ENCODE results near the gene GNPTAB.

The GNPTAB gene

GRCh38 chr12:101706403-101706802, 124.4 kb downstream of the GNPTAB start:
- no peaks in the 10 kb centered on the region for H3K36me3 ChIP-seq
- H3K9me3 ChIP-seq, result no peaks in the 10 kb centered on the region
- no peaks in the 10 kb centered on the region for H3K27me3 ChIP-seq
- no peak overlapping the region for H3K4me3 ChIP-seq (ENCODE audit: low read depth, low read length)
- DNase-seq, result no peak
- TF ChIP-seq CTCF (IDR thresholded peaks at IDR 0.05; ENCODE audit: low read depth, low read length), result no peak
- no peaks in the 10 kb centered on the region; the same call in 1 of the 2 replicates for H3K4me1 ChIP-seq

- DNase-seq, result no peak
- H3K27me3 ChIP-seq, result no peaks in the 10 kb centered on the region
- H3K4me1 ChIP-seq, result peaks cover 3% of the 10 kb centered on the region; the same call in 1 of the 2 replicates
- H3K36me3 ChIP-seq, result no peaks in the 10 kb centered on the region
- H3K4me3 ChIP-seq (ENCODE audit: low read depth, low read length), result no peak overlapping the region
- H3K9me3 ChIP-seq, result no peaks in the 10 kb centered on the region
- TF ChIP-seq CTCF (IDR thresholded peaks at IDR 0.05; ENCODE audit: low read depth, low read length), result no peak
Observed at GRCh38 chr12:101703487-101703886, 127.3 kb downstream of the GNPTAB start.

- DNase-seq, result no peak
Observed at GRCh38 chr12:101700299-101700820, 130.4 kb downstream of the GNPTAB start.

GRCh38 chr12:101698800-101699347, 131.9 kb downstream of the GNPTAB start:
- Histone ChIP-seq H3K36me3 (peaks cover 5% of the 10 kb centered on the region; the same call in 1 of the 2 replicates), H3K4me3 (ENCODE audit: low read depth, low read length) (peak overlapping the region; percentile 83), H3K9me3 (no peaks in the 10 kb centered on the region), H3K27me3 (no peaks in the 10 kb centered on the region), H3K4me1 (peaks cover 3% of the 10 kb centered on the region; the same call in 1 of the 2 replicates)
- TF ChIP-seq CTCF (IDR thresholded peaks at IDR 0.05; ENCODE audit: low read depth, low read length), result peak; percentile 44
- peak; percentile 14 for DNase-seq

More at GRCh38 chr12:101700299-101700820, 130.4 kb downstream of the GNPTAB start:
- H3K4me3 ChIP-seq (ENCODE audit: low read depth, low read length), result no peak overlapping the region
- no peaks in the 10 kb centered on the region for H3K27me3 ChIP-seq
- peaks cover 5% of the 10 kb centered on the region; the same call in 1 of the 2 replicates for H3K36me3 ChIP-seq
- H3K4me1 ChIP-seq, result peaks cover 3% of the 10 kb centered on the region; the same call in 1 of the 2 replicates
- H3K9me3 ChIP-seq, result no peaks in the 10 kb centered on the region
- TF ChIP-seq CTCF (IDR thresholded peaks at IDR 0.05; ENCODE audit: low read depth, low read length), result no peak

- peaks cover 3% of the 10 kb centered on the region; the same call in 1 of the 2 replicates for H3K4me1 ChIP-seq
- no peak for TF ChIP-seq CTCF (IDR thresholded peaks at IDR 0.05; ENCODE audit: low read depth, low read length)
- no peaks in the 10 kb centered on the region for H3K27me3 ChIP-seq
- H3K9me3 ChIP-seq, result no peaks in the 10 kb centered on the region
- peak; percentile 20 for DNase-seq
- peaks cover 5% of the 10 kb centered on the region; the same call in 1 of the 2 replicates for H3K36me3 ChIP-seq
- peak overlapping the region; percentile 83 for H3K4me3 ChIP-seq (ENCODE audit: low read depth, low read length)
Observed at GRCh38 chr12:101697930-101698799, 132.6 kb downstream of the GNPTAB start.

All from BE2C (cell line).